HepG2 (cell line): ENCODE measurements around the gene HYOU1. TPM values are rescaled to one million over a fixed set of nuclear protein-coding genes. Genes with fewer than 3 reads are reported as not detected.

Source experiments
- IKZF1 ChIP-seq: fragments of 450-650 bp; IDR thresholded peaks from 2 replicates; pipeline ENCODE4 v1.7.1; 2016
- NKX3-1 ChIP-seq: sonication (generic); formaldehyde crosslinking; IDR thresholded peaks from 2 replicates; pipeline ENCODE4 v1.5.0; 2020; ENCODE audit warnings: missing genetic modification reagents
- ZNF260 ChIP-seq: sonication (generic); formaldehyde crosslinking; IDR thresholded peaks from 2 replicates; pipeline ENCODE4 v1.4.0; 2020; ENCODE audit warnings: missing genetic modification reagents, low read depth, mild to moderate bottlenecking, borderline replicate concordance
- ZNF263 ChIP-seq: sonication (generic); formaldehyde crosslinking; IDR thresholded peaks from 2 replicates; pipeline ENCODE4 v1.4.0; 2020; ENCODE audit warnings: missing genetic modification reagents
- ZNF746 ChIP-seq: sonication (generic); formaldehyde crosslinking; IDR thresholded peaks from 2 replicates; pipeline ENCODE4 v1.8.0; 2022; ENCODE audit warnings: mild to moderate bottlenecking, missing genetic modification reagents
- polyA plus RNA-seq, 8 experiments: library from polyadenylated mRNA; depleted of rRNA in 3 of 8; stranded (reverse) in 7 of 8; unstranded in 1 of 8; fragments of >200 nt; fragmentation: Illumina TruSeq in 4 of 8; extraction: Trizol in 4 of 8; gene quantifications; 2 replicates each; pipeline versions ENCODE4 v1.2.1 to v1.2.3, GENCODE V29; 2011 to 2016; ENCODE audit warnings: low read depth in 4 of 8, missing spikeins in 1 of 8, mixed read lengths in 1 of 8; ENCODE audit not compliant: insufficient read depth in 1 of 8
- total RNA-seq, 5 experiments: library from RNA; depleted of rRNA; stranded (reverse); fragments of >200 nt; fragmentation: Illumina TruSeq; extraction: Trizol; gene quantifications; 2 replicates each; pipeline ENCODE4 v1.2.3, GENCODE V29; 2016; ENCODE audit warnings: low read depth in 1 of 5
- TF ChIP-seq, protein P1 (sequence below): sonication (generic); formaldehyde crosslinking; IDR thresholded peaks from 2 replicates; pipeline ENCODE4 v1.5.0; 2020; ENCODE audit warnings: mild to moderate bottlenecking, missing genetic modification reagents, borderline replicate concordance
- TF ChIP-seq, protein P2 (sequence below): sonication (generic); formaldehyde crosslinking; IDR thresholded peaks from 2 replicates; pipeline ENCODE4 v1.8.0; 2022; ENCODE audit warnings: mild to moderate bottlenecking, missing genetic modification reagents, borderline replicate concordance
- TF ChIP-seq, protein P3 (sequence below): sonication (generic); formaldehyde crosslinking; IDR thresholded peaks from 2 replicates; pipeline ENCODE4 v1.9.0; 2021; ENCODE audit warnings: mild to moderate bottlenecking, missing genetic modification reagents
- TF ChIP-seq, protein P4 (sequence below): sonication (generic); formaldehyde crosslinking; IDR thresholded peaks from 2 replicates; pipeline ENCODE4 v1.4.0; 2020; ENCODE audit warnings: low read depth, mild to moderate bottlenecking, missing genetic modification reagents

Gene HYOU1
- total and polyA plus RNA-seq, 2 of the 13 experiments (the other 11 are each of a cell fraction or from before 2014, with no cell fraction given), result 127 to 155 TPM

DNA sequence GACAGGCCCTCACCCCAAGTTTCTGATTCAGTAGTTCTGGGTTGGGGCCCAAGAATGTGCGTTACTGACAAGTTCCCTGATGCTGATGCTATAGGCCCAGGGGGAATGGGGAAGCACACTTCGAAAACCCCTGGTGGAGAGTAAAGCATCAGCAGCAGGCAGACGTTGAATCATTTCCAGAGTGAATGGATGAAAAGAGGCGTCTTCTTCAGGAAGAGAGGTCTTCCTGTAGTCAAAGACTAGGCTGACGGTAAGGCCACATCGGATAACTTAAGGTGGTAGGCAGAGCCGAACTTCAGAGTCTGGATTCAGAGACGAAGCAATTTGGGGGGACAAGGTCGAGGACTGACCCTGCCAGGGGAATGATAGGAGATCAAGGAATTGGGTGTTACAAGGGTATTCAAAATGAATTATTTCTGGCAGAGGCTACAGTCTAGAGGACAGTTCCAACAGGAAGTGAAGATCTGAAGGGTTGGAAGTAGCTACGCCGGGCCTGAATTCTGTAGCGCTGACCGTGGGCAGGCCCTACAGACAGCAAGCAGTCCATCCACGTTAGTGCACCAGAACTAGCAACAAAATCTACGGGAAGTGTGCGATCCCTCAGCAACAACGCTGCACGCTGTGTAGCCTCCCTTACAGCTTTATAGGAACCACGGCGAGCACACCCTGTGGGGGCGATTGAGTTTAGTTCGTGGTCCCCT, 59.9 kb downstream of the HYOU1 start (continued):
- TF ChIP-seq, protein P1, sequence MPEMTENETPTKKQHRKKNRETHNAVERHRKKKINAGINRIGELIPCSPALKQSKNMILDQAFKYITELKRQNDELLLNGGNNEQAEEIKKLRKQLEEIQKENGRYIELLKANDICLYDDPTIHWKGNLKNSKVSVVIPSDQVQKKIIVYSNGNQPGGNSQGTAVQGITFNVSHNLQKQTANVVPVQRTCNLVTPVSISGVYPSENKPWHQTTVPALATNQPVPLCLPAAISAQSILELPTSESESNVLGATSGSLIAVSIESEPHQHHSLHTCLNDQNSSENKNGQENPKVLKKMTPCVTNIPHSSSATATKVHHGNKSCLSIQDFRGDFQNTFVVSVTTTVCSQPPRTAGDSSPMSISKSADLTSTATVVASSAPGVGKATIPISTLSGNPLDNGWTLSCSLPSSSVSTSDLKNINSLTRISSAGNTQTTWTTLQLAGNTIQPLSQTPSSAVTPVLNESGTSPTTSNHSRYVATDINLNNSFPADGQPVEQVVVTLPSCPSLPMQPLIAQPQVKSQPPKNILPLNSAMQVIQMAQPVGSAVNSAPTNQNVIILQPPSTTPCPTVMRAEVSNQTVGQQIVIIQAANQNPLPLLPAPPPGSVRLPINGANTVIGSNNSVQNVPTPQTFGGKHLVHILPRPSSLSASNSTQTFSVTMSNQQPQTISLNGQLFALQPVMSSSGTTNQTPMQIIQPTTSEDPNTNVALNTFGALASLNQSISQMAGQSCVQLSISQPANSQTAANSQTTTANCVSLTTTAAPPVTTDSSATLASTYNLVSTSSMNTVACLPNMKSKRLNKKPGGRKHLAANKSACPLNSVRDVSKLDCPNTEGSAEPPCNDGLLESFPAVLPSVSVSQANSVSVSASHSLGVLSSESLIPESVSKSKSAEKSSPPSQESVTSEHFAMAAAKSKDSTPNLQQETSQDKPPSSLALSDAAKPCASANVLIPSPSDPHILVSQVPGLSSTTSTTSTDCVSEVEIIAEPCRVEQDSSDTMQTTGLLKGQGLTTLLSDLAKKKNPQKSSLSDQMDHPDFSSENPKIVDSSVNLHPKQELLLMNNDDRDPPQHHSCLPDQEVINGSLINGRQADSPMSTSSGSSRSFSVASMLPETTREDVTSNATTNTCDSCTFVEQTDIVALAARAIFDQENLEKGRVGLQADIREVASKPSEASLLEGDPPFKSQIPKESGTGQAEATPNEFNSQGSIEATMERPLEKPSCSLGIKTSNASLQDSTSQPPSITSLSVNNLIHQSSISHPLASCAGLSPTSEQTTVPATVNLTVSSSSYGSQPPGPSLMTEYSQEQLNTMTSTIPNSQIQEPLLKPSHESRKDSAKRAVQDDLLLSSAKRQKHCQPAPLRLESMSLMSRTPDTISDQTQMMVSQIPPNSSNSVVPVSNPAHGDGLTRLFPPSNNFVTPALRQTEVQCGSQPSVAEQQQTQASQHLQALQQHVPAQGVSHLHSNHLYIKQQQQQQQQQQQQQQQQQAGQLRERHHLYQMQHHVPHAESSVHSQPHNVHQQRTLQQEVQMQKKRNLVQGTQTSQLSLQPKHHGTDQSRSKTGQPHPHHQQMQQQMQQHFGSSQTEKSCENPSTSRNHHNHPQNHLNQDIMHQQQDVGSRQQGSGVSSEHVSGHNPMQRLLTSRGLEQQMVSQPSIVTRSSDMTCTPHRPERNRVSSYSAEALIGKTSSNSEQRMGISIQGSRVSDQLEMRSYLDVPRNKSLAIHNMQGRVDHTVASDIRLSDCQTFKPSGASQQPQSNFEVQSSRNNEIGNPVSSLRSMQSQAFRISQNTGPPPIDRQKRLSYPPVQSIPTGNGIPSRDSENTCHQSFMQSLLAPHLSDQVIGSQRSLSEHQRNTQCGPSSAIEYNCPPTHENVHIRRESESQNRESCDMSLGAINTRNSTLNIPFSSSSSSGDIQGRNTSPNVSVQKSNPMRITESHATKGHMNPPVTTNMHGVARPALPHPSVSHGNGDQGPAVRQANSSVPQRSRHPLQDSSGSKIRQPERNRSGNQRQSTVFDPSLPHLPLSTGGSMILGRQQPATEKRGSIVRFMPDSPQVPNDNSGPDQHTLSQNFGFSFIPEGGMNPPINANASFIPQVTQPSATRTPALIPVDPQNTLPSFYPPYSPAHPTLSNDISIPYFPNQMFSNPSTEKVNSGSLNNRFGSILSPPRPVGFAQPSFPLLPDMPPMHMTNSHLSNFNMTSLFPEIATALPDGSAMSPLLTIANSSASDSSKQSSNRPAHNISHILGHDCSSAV (CRISPR knock-in tag), result no peak
- TF ChIP-seq ZNF746, result no peak
- TF ChIP-seq, protein P2, sequence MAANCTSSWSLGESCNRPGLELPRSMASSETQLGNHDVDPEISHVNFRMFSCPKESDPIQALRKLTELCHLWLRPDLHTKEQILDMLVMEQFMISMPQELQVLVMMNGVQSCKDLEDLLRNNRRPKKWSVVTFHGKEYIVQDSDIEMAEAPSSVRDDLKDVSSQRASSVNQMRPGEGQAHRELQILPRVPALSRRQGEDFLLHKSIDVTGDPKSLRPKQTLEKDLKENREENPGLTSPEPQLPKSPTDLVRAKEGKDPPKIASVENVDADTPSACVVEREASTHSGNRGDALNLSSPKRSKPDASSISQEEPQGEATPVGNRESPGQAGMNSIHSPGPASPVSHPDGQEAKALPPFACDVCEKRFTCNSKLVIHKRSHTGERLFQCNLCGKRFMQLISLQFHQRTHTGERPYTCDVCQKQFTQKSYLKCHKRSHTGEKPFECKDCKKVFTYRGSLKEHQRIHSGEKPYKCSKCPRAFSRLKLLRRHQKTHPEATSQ, result no peak
- TF ChIP-seq NKX3-1 (CRISPR knock-in tag), result 0 out of 2 replicates have a peak, but pooled peaks have one; percentile 15
- TF ChIP-seq ZNF260 (CRISPR knock-in tag), result no peak
- TF ChIP-seq, protein P3, sequence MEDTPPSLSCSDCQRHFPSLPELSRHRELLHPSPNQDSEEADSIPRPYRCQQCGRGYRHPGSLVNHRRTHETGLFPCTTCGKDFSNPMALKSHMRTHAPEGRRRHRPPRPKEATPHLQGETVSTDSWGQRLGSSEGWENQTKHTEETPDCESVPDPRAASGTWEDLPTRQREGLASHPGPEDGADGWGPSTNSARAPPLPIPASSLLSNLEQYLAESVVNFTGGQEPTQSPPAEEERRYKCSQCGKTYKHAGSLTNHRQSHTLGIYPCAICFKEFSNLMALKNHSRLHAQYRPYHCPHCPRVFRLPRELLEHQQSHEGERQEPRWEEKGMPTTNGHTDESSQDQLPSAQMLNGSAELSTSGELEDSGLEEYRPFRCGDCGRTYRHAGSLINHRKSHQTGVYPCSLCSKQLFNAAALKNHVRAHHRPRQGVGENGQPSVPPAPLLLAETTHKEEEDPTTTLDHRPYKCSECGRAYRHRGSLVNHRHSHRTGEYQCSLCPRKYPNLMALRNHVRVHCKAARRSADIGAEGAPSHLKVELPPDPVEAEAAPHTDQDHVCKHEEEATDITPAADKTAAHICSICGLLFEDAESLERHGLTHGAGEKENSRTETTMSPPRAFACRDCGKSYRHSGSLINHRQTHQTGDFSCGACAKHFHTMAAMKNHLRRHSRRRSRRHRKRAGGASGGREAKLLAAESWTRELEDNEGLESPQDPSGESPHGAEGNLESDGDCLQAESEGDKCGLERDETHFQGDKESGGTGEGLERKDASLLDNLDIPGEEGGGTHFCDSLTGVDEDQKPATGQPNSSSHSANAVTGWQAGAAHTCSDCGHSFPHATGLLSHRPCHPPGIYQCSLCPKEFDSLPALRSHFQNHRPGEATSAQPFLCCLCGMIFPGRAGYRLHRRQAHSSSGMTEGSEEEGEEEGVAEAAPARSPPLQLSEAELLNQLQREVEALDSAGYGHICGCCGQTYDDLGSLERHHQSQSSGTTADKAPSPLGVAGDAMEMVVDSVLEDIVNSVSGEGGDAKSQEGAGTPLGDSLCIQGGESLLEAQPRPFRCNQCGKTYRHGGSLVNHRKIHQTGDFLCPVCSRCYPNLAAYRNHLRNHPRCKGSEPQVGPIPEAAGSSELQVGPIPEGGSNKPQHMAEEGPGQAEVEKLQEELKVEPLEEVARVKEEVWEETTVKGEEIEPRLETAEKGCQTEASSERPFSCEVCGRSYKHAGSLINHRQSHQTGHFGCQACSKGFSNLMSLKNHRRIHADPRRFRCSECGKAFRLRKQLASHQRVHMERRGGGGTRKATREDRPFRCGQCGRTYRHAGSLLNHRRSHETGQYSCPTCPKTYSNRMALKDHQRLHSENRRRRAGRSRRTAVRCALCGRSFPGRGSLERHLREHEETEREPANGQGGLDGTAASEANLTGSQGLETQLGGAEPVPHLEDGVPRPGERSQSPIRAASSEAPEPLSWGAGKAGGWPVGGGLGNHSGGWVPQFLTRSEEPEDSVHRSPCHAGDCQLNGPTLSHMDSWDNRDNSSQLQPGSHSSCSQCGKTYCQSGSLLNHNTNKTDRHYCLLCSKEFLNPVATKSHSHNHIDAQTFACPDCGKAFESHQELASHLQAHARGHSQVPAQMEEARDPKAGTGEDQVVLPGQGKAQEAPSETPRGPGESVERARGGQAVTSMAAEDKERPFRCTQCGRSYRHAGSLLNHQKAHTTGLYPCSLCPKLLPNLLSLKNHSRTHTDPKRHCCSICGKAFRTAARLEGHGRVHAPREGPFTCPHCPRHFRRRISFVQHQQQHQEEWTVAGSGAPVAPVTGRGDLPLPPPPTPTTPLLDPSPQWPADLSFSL (CRISPR knock-in tag), result no peak
- TF ChIP-seq, protein P4, sequence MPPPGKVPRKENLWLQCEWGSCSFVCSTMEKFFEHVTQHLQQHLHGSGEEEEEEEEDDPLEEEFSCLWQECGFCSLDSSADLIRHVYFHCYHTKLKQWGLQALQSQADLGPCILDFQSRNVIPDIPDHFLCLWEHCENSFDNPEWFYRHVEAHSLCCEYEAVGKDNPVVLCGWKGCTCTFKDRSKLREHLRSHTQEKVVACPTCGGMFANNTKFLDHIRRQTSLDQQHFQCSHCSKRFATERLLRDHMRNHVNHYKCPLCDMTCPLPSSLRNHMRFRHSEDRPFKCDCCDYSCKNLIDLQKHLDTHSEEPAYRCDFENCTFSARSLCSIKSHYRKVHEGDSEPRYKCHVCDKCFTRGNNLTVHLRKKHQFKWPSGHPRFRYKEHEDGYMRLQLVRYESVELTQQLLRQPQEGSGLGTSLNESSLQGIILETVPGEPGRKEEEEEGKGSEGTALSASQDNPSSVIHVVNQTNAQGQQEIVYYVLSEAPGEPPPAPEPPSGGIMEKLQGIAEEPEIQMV, result no peak
- TF ChIP-seq ZNF263, result no peak
- no peak for TF ChIP-seq IKZF1
